T-helper 17 cell (primary cell): Measurements from ENCODE around the gene PCGF2. TPM values are rescaled to one million over a fixed set of nuclear protein-coding genes. Genes with fewer than 3 reads are reported as not detected.
"Not testable (repeated sequence)": the region's sequence is repeated elsewhere in the genome, so short reads cannot be mapped to it uniquely, and the experiment has no call there.

Experiments used
- ATAC-seq: fragments of 150-1000 bp; cut with Tn5 transposase; 2 replicates; pipeline ENCODE4 v1.10.0; 2021; ENCODE audit warnings: mild to moderate bottlenecking, moderate library complexity
- DNase-seq, 3 donors: peaks; one replicate each; pipeline versions ENCODE4 v3.0.0 to v3.0.0-alpha.2; 2020 to 2021
- H3K9me3 ChIP-seq: one replicate; pipeline ENCODE4 v1.7.0; 2013; ENCODE audit warnings: low read length, mild to moderate bottlenecking; ENCODE audit not compliant: control insufficient read depth, poor library complexity, severe bottlenecking
- H3K27ac Mint-ChIP-seq: one replicate; pipeline ENCODE4 v1.8.0; 2022; ENCODE audit warnings: mild to moderate bottlenecking, moderate library complexity, mixed read lengths
- H3K27me3 Mint-ChIP-seq: one replicate; pipeline ENCODE4 v1.8.0; 2022; ENCODE audit warnings: mixed read lengths
- H3K36me3 Mint-ChIP-seq: one replicate; pipeline ENCODE4 v1.8.0; 2022; ENCODE audit warnings: low read depth, mixed read lengths
- H3K4me1 Mint-ChIP-seq: one replicate; pipeline ENCODE4 v1.8.0; 2022; ENCODE audit warnings: mild to moderate bottlenecking, mixed read lengths
- H3K4me3 Mint-ChIP-seq: one replicate; pipeline ENCODE4 v1.8.0; 2022; ENCODE audit warnings: mild to moderate bottlenecking, moderate library complexity, mixed read lengths
- total RNA-seq, 4 donors: library from RNA in 2 of 4; stranded (reverse) in 2 of 4; gene quantifications; one replicate each; pipeline ENCODE4 v1.2.3 and lab custom pipeline; 2022 to 2026

PCGF2 gene
- total RNA-seq, 2 donors from 2014 or later, result not detected

- Mint-ChIP-seq H3K4me1 (peaks cover 48% of the 10 kb centered on the region), H3K27ac (peak overlapping the region; percentile 93), H3K36me3 (peaks cover 4% of the 10 kb centered on the region), H3K27me3 (no peaks in the 10 kb centered on the region), H3K4me3 (peak overlapping the region; percentile 81)
- no peaks in the 10 kb centered on the region for H3K9me3 ChIP-seq
- peak; percentile 30 to 63 (median 40) for DNase-seq
- ATAC-seq, result peak; percentile 63
These were observed 19.8 kb downstream of the PCGF2 start for GRCh38 chr17:38728290-38728831.

DNA sequence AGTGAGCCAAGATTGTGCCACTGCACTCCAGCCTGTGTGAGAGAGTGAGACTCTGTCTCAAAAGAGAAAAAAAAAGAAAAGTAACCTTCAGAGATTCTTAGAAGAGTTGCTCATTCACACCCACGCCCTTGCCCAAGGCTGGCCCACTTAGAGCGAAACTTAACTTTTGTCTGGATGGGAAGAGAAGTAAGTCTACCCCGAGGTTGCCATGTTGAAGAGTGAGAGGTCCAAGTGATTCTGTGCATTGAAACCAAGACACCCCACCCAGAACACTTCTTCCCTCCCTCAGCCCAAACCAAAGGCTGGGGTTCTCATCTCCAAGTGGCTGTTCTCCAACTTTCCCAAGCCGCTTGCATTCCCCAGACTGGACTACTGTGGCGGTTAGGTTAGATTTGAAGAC lies 20.4 kb downstream of the PCGF2 start:
- DNase-seq, result no peak
- H3K27ac Mint-ChIP-seq, result peak overlapping the region; percentile 93
- ATAC-seq, result peak; percentile 28
- H3K4me3 Mint-ChIP-seq, result peak overlapping the region; percentile 81
- H3K4me1 Mint-ChIP-seq, result peaks cover 45% of the 10 kb centered on the region
- H3K27me3 Mint-ChIP-seq, result no peaks in the 10 kb centered on the region
- H3K36me3 Mint-ChIP-seq, result peaks cover 2% of the 10 kb centered on the region
- H3K9me3 ChIP-seq, result no peaks in the 10 kb centered on the region

GRCh38 chr17:38726145-38726544 lies 22.0 kb downstream of the PCGF2 start:
- DNase-seq, H3K9me3 ChIP-seq, ATAC-seq, H3K27me3 Mint-ChIP-seq, H3K36me3 Mint-ChIP-seq: not testable (repeated sequence)
- Mint-ChIP-seq H3K27ac (peak overlapping the region; percentile 93), H3K4me3 (peak overlapping the region; percentile 41), H3K4me1 (peaks cover 40% of the 10 kb centered on the region)

- no peak for DNase-seq
- H3K4me1 Mint-ChIP-seq, result peaks cover 39% of the 10 kb centered on the region
- H3K9me3 ChIP-seq, result no peaks in the 10 kb centered on the region
- peaks cover 2% of the 10 kb centered on the region for H3K36me3 Mint-ChIP-seq
- H3K27me3 Mint-ChIP-seq, result no peaks in the 10 kb centered on the region
- H3K4me3 Mint-ChIP-seq, result no peak overlapping the region
- ATAC-seq, result no peak
- H3K27ac Mint-ChIP-seq, result peak overlapping the region; percentile 45
These were observed 23.1 kb downstream of the PCGF2 start for GRCh38 chr17:38725066-38725465.

- no peaks in the 10 kb centered on the region for H3K9me3 ChIP-seq
- H3K27ac Mint-ChIP-seq, result peak overlapping the region; percentile 45
- peaks cover 2% of the 10 kb centered on the region for H3K36me3 Mint-ChIP-seq
- ATAC-seq (no peak), DNase-seq (no peak)
- peaks cover 37% of the 10 kb centered on the region for H3K4me1 Mint-ChIP-seq
- H3K4me3 Mint-ChIP-seq, result no peak overlapping the region
- no peaks in the 10 kb centered on the region for H3K27me3 Mint-ChIP-seq
These were observed 23.7 kb downstream of the PCGF2 start for GRCh38 chr17:38724337-38724988.

GRCh38 chr17:38721802-38722201 lies 26.3 kb downstream of the PCGF2 start:
- ATAC-seq, result no peak
- H3K27ac Mint-ChIP-seq, result no peak overlapping the region
- peaks cover 3% of the 10 kb centered on the region for H3K36me3 Mint-ChIP-seq
- H3K4me1 Mint-ChIP-seq, result peaks cover 24% of the 10 kb centered on the region
- DNase-seq, result no peak
- no peaks in the 10 kb centered on the region for H3K27me3 Mint-ChIP-seq
- no peaks in the 10 kb centered on the region for H3K9me3 ChIP-seq
- no peak overlapping the region for H3K4me3 Mint-ChIP-seq

- no peak overlapping the region for H3K4me3 Mint-ChIP-seq
- H3K27me3 Mint-ChIP-seq, result no peaks in the 10 kb centered on the region
- no peak overlapping the region for H3K27ac Mint-ChIP-seq
- DNase-seq (no peak), ATAC-seq (no peak)
- no peaks in the 10 kb centered on the region for H3K9me3 ChIP-seq
- peaks cover 4% of the 10 kb centered on the region for H3K36me3 Mint-ChIP-seq
- peaks cover 22% of the 10 kb centered on the region for H3K4me1 Mint-ChIP-seq
These were observed 27.2 kb downstream of the PCGF2 start for GRCh38 chr17:38720941-38721340.

DNA sequence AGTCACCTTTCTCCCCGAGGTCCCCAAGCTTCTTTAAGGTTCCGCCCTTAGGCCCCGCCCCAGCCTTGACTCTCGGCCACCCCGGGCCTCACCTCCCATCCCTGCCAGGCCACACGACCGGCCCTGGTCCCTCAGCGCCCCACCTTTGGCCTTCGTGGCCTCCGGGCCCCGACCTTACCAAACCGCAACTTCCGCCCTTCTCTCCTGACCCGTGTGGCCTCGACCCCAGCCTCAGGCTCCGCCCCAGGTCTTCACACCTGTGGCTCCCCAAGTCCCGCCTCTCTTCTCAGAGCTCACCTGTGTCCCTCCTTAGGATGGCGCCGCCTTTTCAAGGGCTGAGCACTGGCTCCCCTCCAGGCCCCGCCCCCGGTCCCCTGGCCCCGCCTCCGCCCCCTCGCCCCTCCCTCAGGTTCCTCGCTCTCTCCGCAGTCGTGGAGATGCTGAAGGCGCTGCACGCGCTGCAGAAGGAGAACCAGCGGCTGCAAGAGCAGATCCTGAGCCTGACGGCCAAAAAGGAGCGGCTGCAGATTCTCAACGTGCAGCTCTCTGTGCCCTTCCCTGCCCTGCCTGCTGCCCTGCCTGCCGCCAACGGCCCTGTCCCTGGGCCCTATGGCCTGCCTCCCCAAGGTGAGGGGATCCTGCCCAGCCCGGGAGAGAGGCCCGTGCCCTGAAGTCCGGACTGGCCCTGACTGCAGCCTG lies 28.0 kb downstream of the PCGF2 start:
- no peak overlapping the region for H3K4me3 Mint-ChIP-seq
- no peaks in the 10 kb centered on the region for H3K9me3 ChIP-seq
- peaks cover 25% of the 10 kb centered on the region for H3K4me1 Mint-ChIP-seq
- ATAC-seq (no peak), DNase-seq (no peak)
- no peak overlapping the region for H3K27ac Mint-ChIP-seq
- H3K27me3 Mint-ChIP-seq, result no peaks in the 10 kb centered on the region
- H3K36me3 Mint-ChIP-seq, result peaks cover 5% of the 10 kb centered on the region

DNA sequence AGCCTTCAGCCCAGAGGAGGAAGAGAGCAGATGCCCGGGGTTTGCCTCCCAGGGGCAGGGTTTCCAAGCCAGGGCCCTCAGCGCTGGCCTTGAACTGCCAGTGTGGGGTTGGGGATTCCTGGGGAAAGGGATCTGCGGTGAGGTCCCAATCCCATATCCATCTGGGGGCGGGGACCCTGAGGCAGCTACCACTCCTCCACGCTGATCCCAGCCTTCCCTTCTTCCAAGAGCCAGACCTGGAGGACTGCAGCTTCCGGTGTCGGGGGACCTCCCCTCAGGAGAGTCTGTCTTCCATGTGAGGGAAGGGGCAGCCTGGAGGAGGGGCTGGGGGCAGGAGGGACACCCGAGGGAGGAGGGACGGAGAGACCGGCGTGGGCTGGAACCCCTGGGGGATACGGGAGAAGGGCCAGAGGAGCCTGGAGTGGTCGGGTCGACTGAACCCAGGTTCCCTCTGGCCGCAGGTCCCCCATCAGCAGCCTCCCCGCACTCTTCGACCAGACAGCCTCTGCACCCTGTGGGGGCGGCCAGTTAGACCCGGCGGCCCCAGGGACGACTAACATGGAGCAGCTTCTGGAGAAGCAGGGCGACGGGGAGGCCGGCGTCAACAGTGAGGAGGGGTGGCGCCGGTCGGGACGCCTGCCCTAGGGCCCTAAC lies 28.7 kb downstream of the PCGF2 start:
- H3K27ac Mint-ChIP-seq, result peak overlapping the region; percentile 57
- no peaks in the 10 kb centered on the region for H3K27me3 Mint-ChIP-seq
- H3K4me1 Mint-ChIP-seq, result peaks cover 28% of the 10 kb centered on the region
- H3K9me3 ChIP-seq, result no peaks in the 10 kb centered on the region
- DNase-seq (no peak), ATAC-seq (no peak)
- no peak overlapping the region for H3K4me3 Mint-ChIP-seq
- peaks cover 5% of the 10 kb centered on the region for H3K36me3 Mint-ChIP-seq

GRCh38 chr17:38717139-38717745 lies 30.9 kb downstream of the PCGF2 start:
- peak overlapping the region; percentile 57 for H3K27ac Mint-ChIP-seq
- no peaks in the 10 kb centered on the region for H3K9me3 ChIP-seq
- H3K4me3 Mint-ChIP-seq, result no peak overlapping the region
- ATAC-seq (no peak), DNase-seq (no peak)
- no peaks in the 10 kb centered on the region for H3K27me3 Mint-ChIP-seq
- peaks cover 22% of the 10 kb centered on the region for H3K4me1 Mint-ChIP-seq
- peaks cover 5% of the 10 kb centered on the region for H3K36me3 Mint-ChIP-seq

DNA sequence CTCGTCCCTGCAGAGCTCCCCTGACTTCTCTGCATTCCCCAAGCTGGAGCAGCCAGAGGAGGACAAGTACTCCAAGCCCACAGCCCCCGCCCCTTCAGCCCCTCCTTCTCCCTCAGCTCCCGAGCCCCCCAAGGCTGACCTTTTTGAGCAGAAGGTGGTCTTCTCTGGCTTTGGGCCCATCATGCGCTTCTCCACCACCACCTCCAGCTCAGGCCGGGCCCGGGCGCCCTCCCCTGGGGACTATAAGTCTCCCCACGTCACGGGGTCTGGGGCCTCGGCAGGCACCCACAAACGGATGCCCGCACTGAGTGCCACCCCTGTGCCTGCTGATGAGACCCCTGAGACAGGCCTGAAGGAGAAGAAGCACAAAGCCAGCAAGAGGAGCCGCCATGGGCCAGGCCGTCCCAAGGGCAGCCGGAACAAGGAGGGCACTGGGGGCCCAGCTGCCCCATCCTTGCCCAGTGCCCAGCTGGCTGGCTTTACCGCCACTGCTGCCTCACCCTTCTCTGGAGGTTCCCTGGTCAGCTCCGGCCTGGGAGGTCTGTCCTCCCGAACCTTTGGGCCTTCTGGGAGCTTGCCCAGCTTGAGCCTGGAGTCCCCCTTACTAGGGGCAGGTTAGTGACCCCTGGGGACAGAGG lies 31.6 kb downstream of the PCGF2 start:
- peaks cover 5% of the 10 kb centered on the region for H3K36me3 Mint-ChIP-seq
- no peak overlapping the region for H3K4me3 Mint-ChIP-seq

GRCh38 chr17:38715216-38715943 lies 32.8 kb downstream of the PCGF2 start:
- Mint-ChIP-seq H3K36me3 (peaks cover 5% of the 10 kb centered on the region), H3K4me1 (peaks cover 28% of the 10 kb centered on the region), H3K4me3 (no peak overlapping the region), H3K27me3 (no peaks in the 10 kb centered on the region), H3K27ac (peak overlapping the region; percentile 82)
- no peaks in the 10 kb centered on the region for H3K9me3 ChIP-seq
- DNase-seq (no peak), ATAC-seq (no peak)

More for the DNA sequence above, 31.6 kb downstream of the PCGF2 start:
- H3K4me1 Mint-ChIP-seq, result peaks cover 24% of the 10 kb centered on the region
- H3K27me3 Mint-ChIP-seq, result no peaks in the 10 kb centered on the region
- peak overlapping the region; percentile 82 for H3K27ac Mint-ChIP-seq
- no peak for ATAC-seq
- no peak for DNase-seq
- no peaks in the 10 kb centered on the region for H3K9me3 ChIP-seq
